Spleen (tissue), 11 donors: ENCODE data around the gene ZMIZ1. TPM values are rescaled to one million over a fixed set of nuclear protein-coding genes. Genes with fewer than 3 reads are reported as not detected.

Source experiments
- DNase-seq: peaks from one replicate; pipeline ENCODE4 v3.0.0-alpha.2; 2020
- H3K27ac ChIP-seq, 8 donors: fragments of 200-600 bp; sonication (generic) in 7 of 8; 1 replicate in 4 of 8; 2 replicates in 4 of 8; pipeline versions ENCODE4 v1.5.0 to v1.8.0; 2016 to 2021; ENCODE audit warnings: inconsistent platforms in 4 of 8, mild to moderate bottlenecking in 4 of 8, moderate library complexity in 1 of 8
- H3K27me3 ChIP-seq, 7 donors: fragments of 200-600 bp; sonication (generic) in 6 of 7; replicated peaks in 1 of 7; 1 replicate in 4 of 7; 2 replicates in 3 of 7; pipeline versions ENCODE4 v1.5.0 to v1.8.0; 2016 to 2021; ENCODE audit warnings: inconsistent platforms in 3 of 7, mild to moderate bottlenecking in 1 of 7
- H3K36me3 ChIP-seq, 6 donors: fragments of 200-600 bp; sonication (generic) in 5 of 6; 1 replicate in 4 of 6; 2 replicates in 2 of 6; pipeline versions ENCODE4 v1.5.0 to v1.8.0; 2016 to 2021; ENCODE audit warnings: inconsistent platforms in 2 of 6
- H3K4me1 ChIP-seq, 6 donors: fragments of 200-600 bp; sonication (generic) in 5 of 6; 1 replicate in 3 of 6; 2 replicates in 3 of 6; pipeline versions ENCODE4 v1.5.0 to v1.8.0; 2016 to 2021; ENCODE audit warnings: inconsistent platforms in 3 of 6
- H3K4me3 ChIP-seq, 8 donors: fragments of 200-600 bp; sonication (generic) in 7 of 8; 1 replicate in 4 of 8; 2 replicates in 4 of 8; pipeline versions ENCODE4 v1.5.0 to v1.8.0; 2016 to 2021; ENCODE audit warnings: inconsistent platforms in 4 of 8, mild to moderate bottlenecking in 4 of 8, moderate library complexity in 2 of 8
- H3K9me3 ChIP-seq, 8 donors: fragments of 200-600 bp; sonication (generic) in 7 of 8; 1 replicate in 4 of 8; 2 replicates in 4 of 8; pipeline versions ENCODE4 v1.5.0 to v1.8.0; 2016 to 2021; ENCODE audit warnings: inconsistent platforms in 4 of 8
- POLR2A ChIP-seq, 3 donors: fragments of 450-650 bp; IDR thresholded peaks; one replicate each; pipeline ENCODE4 v1.5.1; 2017; ENCODE audit warnings: antibody characterized with exemption in 3 of 3, mild to moderate bottlenecking in 1 of 3
- POLR2AphosphoS5 ChIP-seq, 3 donors: sonication (generic); formaldehyde crosslinking; IDR thresholded peaks; one replicate each; pipeline ENCODE4 v1.5.1; 2017; ENCODE audit warnings: antibody characterized with exemption in 3 of 3
- WGBS, 5 donors: extraction: QIAGEN DNeasy Blood & Tissue Kit in 3 of 5; methylation state at CpG; one replicate each; pipeline versions ENCODE4 v1.1.5 to v1.1.7; 2013 to 2018; 5-methylcytosine and 5-hydroxymethylcytosine counted together
- intact Hi-C: fragments of 100-400 bp; cut with DNase I; formaldehyde crosslinking; loops from one replicate; pipeline ENCODE4 v1.15.0; 2023; ENCODE audit warnings: low total_unique reads
- polyA plus RNA-seq, 3 donors: library from polyadenylated mRNA; stranded (reverse); fragments of 200-250 nt; gene quantifications; one replicate each; pipeline ENCODE4 v1.2.1, GENCODE V29; 2013
- total RNA-seq, 7 donors: library from RNA; depleted of rRNA in 3 of 7; stranded (reverse); fragments of >200 nt in 3 of 7; fragmentation: NEBNext Ultra II Directional in 4 of 7; extraction: Animal tissue kit (Norgen Biotek cat#: 25700) in 4 of 7; gene quantifications; one replicate each; pipeline versions ENCODE4 v1.1.0 to v1.2.1, GENCODE V29; 2016 to 2021
- TF ChIP-seq, protein P1 (sequence below), 11 experiments: fragments of 200-600 bp in 7 of 11; fragments of 450-650 bp in 4 of 11; sonication (generic) in 4 of 11; IDR thresholded peaks in 8 of 11; conservative IDR thresholded peaks in 3 of 11; 1 replicate in 7 of 11; 2 replicates in 4 of 11; pipeline versions ENCODE4 v1.4.0 to v1.8.0; 2016 to 2021; ENCODE audit warnings: antibody characterized with exemption in 11 of 11, inconsistent platforms in 4 of 11, mild to moderate bottlenecking in 1 of 11
- donor health status: healthy with polysubstance abuse.
- donor health status: DM: no; HTN: no; CAD: no; lungs with moderate emphysema.
- donor health status: DM: no; HTN: no; CAD: no.
- donor health status: Bipolar disorder and iron deficiency.
- donor health status: healthy.
- donor health status: DM: no; HTN: no; CAD: no.
- donor health status: DM: yes; HTN: yes; CAD: no.

ZMIZ1 gene
- total and polyA plus RNA-seq, 10 donors = 10.7 to 210 (median 125) TPM

- TF ChIP-seq, protein P1, sequence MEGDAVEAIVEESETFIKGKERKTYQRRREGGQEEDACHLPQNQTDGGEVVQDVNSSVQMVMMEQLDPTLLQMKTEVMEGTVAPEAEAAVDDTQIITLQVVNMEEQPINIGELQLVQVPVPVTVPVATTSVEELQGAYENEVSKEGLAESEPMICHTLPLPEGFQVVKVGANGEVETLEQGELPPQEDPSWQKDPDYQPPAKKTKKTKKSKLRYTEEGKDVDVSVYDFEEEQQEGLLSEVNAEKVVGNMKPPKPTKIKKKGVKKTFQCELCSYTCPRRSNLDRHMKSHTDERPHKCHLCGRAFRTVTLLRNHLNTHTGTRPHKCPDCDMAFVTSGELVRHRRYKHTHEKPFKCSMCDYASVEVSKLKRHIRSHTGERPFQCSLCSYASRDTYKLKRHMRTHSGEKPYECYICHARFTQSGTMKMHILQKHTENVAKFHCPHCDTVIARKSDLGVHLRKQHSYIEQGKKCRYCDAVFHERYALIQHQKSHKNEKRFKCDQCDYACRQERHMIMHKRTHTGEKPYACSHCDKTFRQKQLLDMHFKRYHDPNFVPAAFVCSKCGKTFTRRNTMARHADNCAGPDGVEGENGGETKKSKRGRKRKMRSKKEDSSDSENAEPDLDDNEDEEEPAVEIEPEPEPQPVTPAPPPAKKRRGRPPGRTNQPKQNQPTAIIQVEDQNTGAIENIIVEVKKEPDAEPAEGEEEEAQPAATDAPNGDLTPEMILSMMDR (IDR thresholded peaks at IDR 0.05 in 8 of 11, conservative IDR thresholded peaks at IDR 0.05 in 3 of 11) = no peak
- TF ChIP-seq POLR2AphosphoS5 (IDR thresholded peaks at IDR 0.05) = no peak
- no peak for TF ChIP-seq POLR2A (IDR thresholded peaks at IDR 0.05)
- DNase-seq = no peak
- peaks cover 0 to 26% (median 0%) of the 10 kb centered on the region in 6 donors for H3K36me3 ChIP-seq
- H3K4me1 ChIP-seq = peaks cover 49 to 100% (median 78%) of the 10 kb centered on the region in 6 donors
- H3K9me3 ChIP-seq = no peaks in the 10 kb centered on the region
- no peaks in the 10 kb centered on the region for H3K27me3 ChIP-seq
- WGBS, 5 donors = 13 to 32% (median 16%) methylated on average over 5 to 8 of the region's 8 CpGs
- peak overlapping the region in 1 of 8 donors; percentile 40 for H3K4me3 ChIP-seq
- peak overlapping the region; percentile 41 to 95 (median 78) for H3K27ac ChIP-seq
- intact Hi-C loops = no loop called here
These were observed 68.6 kb downstream of the ZMIZ1 start for GRCh38 chr10:79137300-79137756.

GRCh38 chr10:79137826-79138225, 69.1 kb downstream of the ZMIZ1 start:
- H3K27ac ChIP-seq = peak overlapping the region; percentile 41 to 95 (median 78)
- DNase-seq = peak; percentile 87
- no peaks in the 10 kb centered on the region for H3K9me3 ChIP-seq
- peaks cover 0 to 31% (median 0%) of the 10 kb centered on the region in 6 donors for H3K36me3 ChIP-seq
- H3K4me3 ChIP-seq = peak overlapping the region in 1 of 8 donors; percentile 40
- H3K4me1 ChIP-seq = peaks cover 49 to 100% (median 78%) of the 10 kb centered on the region in 6 donors
- H3K27me3 ChIP-seq = no peaks in the 10 kb centered on the region
- TF ChIP-seq POLR2AphosphoS5 (IDR thresholded peaks at IDR 0.05) (peak; percentile 76 to 86 (median 81)), POLR2A (IDR thresholded peaks at IDR 0.05) (peak in 1 of 3 donors; percentile 43)
- TF ChIP-seq, protein P1 (IDR thresholded peaks at IDR 0.05 in 8 of 11, conservative IDR thresholded peaks at IDR 0.05 in 3 of 11) = no peak
- WGBS, 5 donors = 0 to 5% (median 2%) methylated on average over 3 to 13 of the region's 13 CpGs
- intact Hi-C loops = no loop called here

DNA sequence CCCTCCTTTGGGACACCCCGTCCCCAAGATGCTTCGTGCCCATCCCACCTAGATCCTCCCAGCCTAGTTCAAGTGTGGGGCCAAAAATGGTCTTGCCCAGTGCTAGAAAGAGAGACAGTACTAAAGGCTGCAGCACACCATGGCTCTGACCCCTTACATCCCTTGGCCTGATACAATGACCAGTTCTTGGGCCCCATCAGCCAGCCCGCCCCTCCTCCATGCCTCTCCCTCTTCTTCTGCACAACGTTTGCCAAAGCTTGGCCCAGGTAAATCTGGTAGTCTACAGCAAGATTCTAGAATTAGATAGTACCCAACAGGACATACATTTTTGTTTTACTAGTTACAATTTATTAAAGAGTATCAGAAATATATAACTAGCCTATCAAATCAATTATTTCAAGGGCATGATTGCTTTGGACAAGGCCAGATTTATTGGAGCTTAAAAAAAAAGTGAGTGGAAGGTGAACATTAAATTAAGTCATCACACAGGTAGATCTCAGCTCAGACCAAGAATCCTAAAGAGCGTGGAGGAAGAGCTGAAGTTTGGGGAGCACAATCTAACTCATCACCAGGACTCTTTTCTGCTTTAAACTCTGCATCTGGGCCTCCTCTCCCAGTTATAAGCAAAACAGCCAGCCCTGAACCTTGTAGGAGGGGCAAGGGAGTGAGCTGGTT, 69.8 kb downstream of the ZMIZ1 start:
- 72 to 82% (median 79%) methylated on average over 5 of the region's 5 CpGs for WGBS, 5 donors
- no peaks in the 10 kb centered on the region for H3K27me3 ChIP-seq
- intact Hi-C loops = no loop called here
- peak overlapping the region; percentile 41 to 95 (median 78) for H3K27ac ChIP-seq
- TF ChIP-seq POLR2A (IDR thresholded peaks at IDR 0.05) (no peak), POLR2AphosphoS5 (IDR thresholded peaks at IDR 0.05) (no peak)
- TF ChIP-seq, protein P1 (IDR thresholded peaks at IDR 0.05 in 8 of 11, conservative IDR thresholded peaks at IDR 0.05 in 3 of 11) = no peak
- DNase-seq = no peak
- H3K9me3 ChIP-seq = no peaks in the 10 kb centered on the region
- H3K4me1 ChIP-seq = peaks cover 47 to 100% (median 79%) of the 10 kb centered on the region in 6 donors
- H3K36me3 ChIP-seq = peaks cover 0 to 38% (median 0%) of the 10 kb centered on the region in 6 donors
- no peak overlapping the region for H3K4me3 ChIP-seq

- Histone ChIP-seq H3K36me3 (peaks cover 0 to 45% (median 0%) of the 10 kb centered on the region in 6 donors), H3K4me1 (peaks cover 45 to 100% (median 78%) of the 10 kb centered on the region in 6 donors), H3K9me3 (no peaks in the 10 kb centered on the region), H3K27me3 (no peaks in the 10 kb centered on the region), H3K27ac (peak overlapping the region; percentile 13 to 95 (median 78)), H3K4me3 (no peak overlapping the region)
- WGBS, 5 donors = 25 to 41% (median 37%) methylated on average over 20 to 26 of the region's 26 CpGs
- TF ChIP-seq POLR2A (IDR thresholded peaks at IDR 0.05) (no peak), POLR2AphosphoS5 (IDR thresholded peaks at IDR 0.05) (peak in 2 of 3 donors; percentile 15 to 48)
- TF ChIP-seq, protein P1 (IDR thresholded peaks at IDR 0.05 in 8 of 11, conservative IDR thresholded peaks at IDR 0.05 in 3 of 11) = no peak
- intact Hi-C loops = no loop called here
- no peak for DNase-seq
These were observed 70.5 kb downstream of the ZMIZ1 start for GRCh38 chr10:79139124-79139835.
